Smooth muscle cell (in vitro differentiated cells): ENCODE results near the gene ACP1. TPM values are rescaled to one million over a fixed set of nuclear protein-coding genes. Genes with fewer than 3 reads are reported as not detected.

Experiments used
- DNase-seq: peaks from one replicate; lab custom pipeline; 2025; ENCODE audit not compliant: unreplicated experiment; lab: John Stamatoyannopoulos, UW
- H2AFZ ChIP-seq: fragments of 200-600 bp; sonication (generic); 2 replicates; pipeline ENCODE4 v1.6.0; 2016; ENCODE audit warnings: antibody characterized with exemption, low read depth, mild to moderate bottlenecking
- H3F3A ChIP-seq: fragments of 200-600 bp; sonication (generic); 2 replicates; pipeline ENCODE4 v1.6.0; 2017; ENCODE audit warnings: antibody characterized with exemption, low read depth
- H3K27ac ChIP-seq: fragments of 200-600 bp; sonication (generic); 2 replicates; pipeline ENCODE4 v1.5.1; 2016; ENCODE audit warnings: low read depth, mild to moderate bottlenecking
- H3K27me3 ChIP-seq: fragments of 200-600 bp; sonication (generic); 2 replicates; pipeline ENCODE4 v1.6.1; 2016; ENCODE audit warnings: low read depth, mild to moderate bottlenecking
- H3K36me3 ChIP-seq: fragments of 200-600 bp; sonication (generic); 2 replicates; pipeline ENCODE4 v1.5.1; 2016; ENCODE audit warnings: low read depth
- H3K4me1 ChIP-seq: fragments of 200-600 bp; sonication (generic); 2 replicates; pipeline ENCODE4 v1.5.1; 2016; ENCODE audit warnings: low read depth
- H3K4me2 ChIP-seq: fragments of 200-600 bp; sonication (generic); 2 replicates; pipeline ENCODE4 v1.6.0; 2016; ENCODE audit warnings: mild to moderate bottlenecking
- H3K4me3 ChIP-seq: fragments of 200-600 bp; sonication (generic); 2 replicates; pipeline ENCODE4 v1.5.1; 2016; ENCODE audit warnings: mild to moderate bottlenecking
- H3K79me2 ChIP-seq: fragments of 200-600 bp; sonication (generic); 2 replicates; pipeline ENCODE4 v1.6.0; 2016; ENCODE audit warnings: low read depth, mild to moderate bottlenecking
- H3K9ac ChIP-seq: fragments of 200-600 bp; sonication (generic); 2 replicates; pipeline ENCODE4 v1.6.0; 2016; ENCODE audit warnings: low read depth
- H3K9me3 ChIP-seq: fragments of 200-600 bp; sonication (generic); replicated peaks from 2 replicates; pipeline ENCODE4 v1.5.1; 2016; ENCODE audit warnings: low read depth
- H4K20me1 ChIP-seq: fragments of 200-600 bp; sonication (generic); 2 replicates; pipeline ENCODE4 v1.6.0; 2016; ENCODE audit warnings: low read depth
- CTCF ChIP-seq: fragments of 200-600 bp; sonication (generic); IDR thresholded peaks from 2 replicates; pipeline ENCODE4 v1.5.1; 2017; ENCODE audit warnings: borderline replicate concordance, mild to moderate bottlenecking, antibody characterized with exemption; ENCODE audit not compliant: insufficient read depth, poor library complexity, severe bottlenecking
- WGBS: methylation state at CpG from one replicate; pipeline ENCODE4 v1.1.7; 2016; ENCODE audit warnings: low lambda C conversion rate; 5-methylcytosine and 5-hydroxymethylcytosine counted together
- polyA plus RNA-seq: library from polyadenylated mRNA; unstranded; fragments of >200 nt; fragmentation: Nextera tagmentation; extraction: Ambion mirVana; gene quantifications from 2 replicates; pipeline ENCODE4 v1.2.1, GENCODE V29; 2016
- total RNA-seq: library from RNA; depleted of rRNA; stranded (reverse); fragments of >200 nt; gene quantifications from 2 replicates; pipeline ENCODE4 v1.2.3, GENCODE V29; 2014

The ACP1 gene
- total and polyA plus RNA-seq, 2 experiments from 2014 or later, result 168 to 182 TPM

GRCh38 chr2:322326-322725, 57.6 kb downstream of the ACP1 start:
- no peaks in the 10 kb centered on the region for H3K4me1 ChIP-seq
- 82% methylated on average over 10 of the region's 10 CpGs for WGBS

GRCh38 chr2:323035-323434, 58.3 kb downstream of the ACP1 start:
- DNase-seq, result no peak
- no peak for TF ChIP-seq CTCF
- Histone ChIP-seq H4K20me1 (no peaks in the 10 kb centered on the region), H3K4me1 (no peaks in the 10 kb centered on the region), H3K27me3 (no peaks in the 10 kb centered on the region), H2AFZ (no peak overlapping the region), H3K9ac (no peak overlapping the region), H3K36me3 (no peaks in the 10 kb centered on the region), H3K4me3 (no peak overlapping the region), H3K4me2 (no peak overlapping the region), H3K79me2 (no peaks in the 10 kb centered on the region), H3F3A (no peaks in the 10 kb centered on the region), H3K9me3 (no peaks in the 10 kb centered on the region), H3K27ac (no peak overlapping the region)
- 69% methylated on average over 9 of the region's 9 CpGs for WGBS

More at GRCh38 chr2:322326-322725, 57.6 kb downstream of the ACP1 start:
- Histone ChIP-seq H2AFZ (no peak overlapping the region), H3K9ac (no peak overlapping the region), H3K36me3 (no peaks in the 10 kb centered on the region), H3F3A (no peaks in the 10 kb centered on the region), H3K4me2 (no peak overlapping the region), H3K27ac (no peak overlapping the region), H3K27me3 (no peaks in the 10 kb centered on the region), H3K4me3 (no peak overlapping the region), H4K20me1 (no peaks in the 10 kb centered on the region), H3K9me3 (no peaks in the 10 kb centered on the region), H3K79me2 (no peaks in the 10 kb centered on the region)
- TF ChIP-seq CTCF, result no peak
- no peak for DNase-seq

Other genes starting within 250 kb of the ACP1 start
- gene FAM110C, start 218.4 kb upstream of the ACP1 start, total RNA-seq, result 2.3 and 3.0 TPM in 2 replicates
- 0.14 and 0.16 TPM in 2 replicates for gene FAM110C, start 218.4 kb upstream of the ACP1 start, polyA plus RNA-seq
- gene SH3YL1, start 915 bp upstream of the ACP1 start, total RNA-seq, result 30.2 and 42.8 TPM in 2 replicates
- 12.1 and 17.1 TPM in 2 replicates for gene SH3YL1, start 915 bp upstream of the ACP1 start, polyA plus RNA-seq
- gene ALKAL2, start 23.1 kb downstream of the ACP1 start, total RNA-seq, result 0.67 TPM in 1 of 2 replicates, not detected in the other
- gene ALKAL2, start 23.1 kb downstream of the ACP1 start, polyA plus RNA-seq, result 0.58 and 1.7 TPM in 2 replicates